GM12878 (cell line): ENCODE measurements around the gene MGAT5. TPM values are rescaled to one million over a fixed set of nuclear protein-coding genes. Genes with fewer than 3 reads are reported as not detected.
A peak's percentile ranks its signal among the peaks of the same experiment; 100 is the strongest.

Experiments used
- ATF7 ChIP-seq: fragments of 450-650 bp; IDR thresholded peaks from 2 replicates; pipeline ENCODE4 v1.6.1; 2016; ENCODE audit warnings: low read depth, mild to moderate bottlenecking
- CBFB ChIP-seq: IDR thresholded peaks from 2 replicates; pipeline ENCODE4 v1.6.1; 2016; ENCODE audit warnings: antibody characterized with exemption, low read depth
- CEBPB ChIP-seq, 2 experiments: fragments of 150-350 bp in 1 of 2; IDR thresholded peaks; 2 replicates each; pipeline ENCODE4 v1.6.1; 2012 to 2014; ENCODE audit warnings: low read depth in 2 of 2, low read length in 2 of 2, borderline replicate concordance in 1 of 2, inconsistent platforms in 1 of 2
- CREB1 ChIP-seq: IDR thresholded peaks from 2 replicates; pipeline ENCODE4 v1.6.1; 2012; ENCODE audit warnings: low read depth, mild to moderate bottlenecking, inconsistent platforms
- DPF2 ChIP-seq: fragments of 450-650 bp; IDR thresholded peaks from 2 replicates; pipeline ENCODE4 v1.6.1; 2017; ENCODE audit warnings: mild to moderate bottlenecking
- FOXM1 ChIP-seq: IDR thresholded peaks from 2 replicates; pipeline ENCODE4 v1.6.1; 2012; ENCODE audit warnings: low read depth, mild to moderate bottlenecking, inconsistent platforms, low read length, moderate library complexity
- HCFC1 ChIP-seq: fragments of 150-350 bp; IDR thresholded peaks from 2 replicates; pipeline ENCODE4 v1.6.1; 2014; ENCODE audit warnings: low read length
- HDAC2 ChIP-seq: fragments of 200-600 bp; sonication (generic); IDR thresholded peaks from 2 replicates; pipeline ENCODE4 v1.6.1; 2017
- HDGF ChIP-seq: fragments of 450-650 bp; IDR thresholded peaks from 2 replicates; pipeline ENCODE4 v1.6.1; 2016; ENCODE audit warnings: antibody characterized with exemption
- IKZF1 ChIP-seq: fragments of 450-650 bp; conservative IDR thresholded peaks from 2 replicates; pipeline ENCODE4 v1.6.1; 2017; ENCODE audit warnings: antibody characterized with exemption, mild to moderate bottlenecking
- IRF4 ChIP-seq: IDR thresholded peaks from 2 replicates; pipeline ENCODE4 v1.6.1; 2011; ENCODE audit warnings: low read depth, low read length
- MEF2B ChIP-seq: fragments of 450-650 bp; IDR thresholded peaks from 2 replicates; pipeline ENCODE4 v1.6.1; 2018; ENCODE audit warnings: mild to moderate bottlenecking, moderate library complexity; ENCODE audit not compliant: partially characterized antibody, poor library complexity, severe bottlenecking
- NFYB ChIP-seq: IDR thresholded peaks from 2 replicates; pipeline ENCODE4 v1.6.1; 2011; ENCODE audit warnings: low read depth, mild to moderate bottlenecking, low read length, improper control_type of control experiment, moderate library complexity; ENCODE audit not compliant: insufficient read depth
- PAX5 ChIP-seq: IDR thresholded peaks from 2 replicates; pipeline ENCODE4 v1.6.1; 2011; ENCODE audit warnings: low read depth, low read length, borderline replicate concordance
- RBBP5 ChIP-seq: fragments of 200-600 bp; sonication (generic); conservative IDR thresholded peaks from 2 replicates; pipeline ENCODE4 v1.6.1; 2016
- RUNX3 ChIP-seq: IDR thresholded peaks from 2 replicates; pipeline ENCODE4 v1.6.1; 2012; ENCODE audit warnings: low read length, inconsistent platforms
- ZSCAN29 ChIP-seq: fragments of 450-650 bp; IDR thresholded peaks from 2 replicates; pipeline ENCODE4 v1.6.1; 2017; ENCODE audit warnings: mild to moderate bottlenecking, moderate library complexity
- polyA plus RNA-seq, 11 experiments: library from polyadenylated mRNA; depleted of rRNA in 4 of 11; unstranded in 6 of 11; stranded (reverse) in 5 of 11; fragments of >200 nt; fragmentation: Nextera tagmentation in 4 of 11; fragmentation: Illumina TruSeq in 1 of 11; extraction: Ambion mirVana in 4 of 11; extraction: Trizol in 1 of 11; gene quantifications; 1 replicate in 1 of 11; 2 replicates in 10 of 11; pipeline versions ENCODE4 v1.2.1 to v1.2.3, GENCODE V29; 2011 to 2016; ENCODE audit warnings: inconsistent platforms in 2 of 11, missing spikeins in 2 of 11, low read depth in 1 of 11
- total RNA-seq, 4 experiments: library from RNA; depleted of rRNA in 3 of 4; stranded (reverse); fragments of >200 nt in 3 of 4; fragmentation: Illumina TruSeq in 1 of 4; extraction: Trizol in 1 of 4; gene quantifications; 2 replicates each; pipeline versions ENCODE4 v1.2.1 to v1.2.3, GENCODE V29; 2013 to 2021
- TF ChIP-seq, protein P1 (sequence below): IDR thresholded peaks from 2 replicates; pipeline ENCODE4 v1.6.1; 2012; ENCODE audit warnings: low read depth, low read length, improper control_type of control experiment
- TF ChIP-seq, protein P2 (sequence below): IDR thresholded peaks from 2 replicates; pipeline ENCODE4 v1.6.1; 2011; ENCODE audit warnings: low read depth, mild to moderate bottlenecking, low read length, moderate library complexity, borderline replicate concordance; ENCODE audit errors: extremely low read depth
- TF ChIP-seq, protein P3 (sequence below): IDR thresholded peaks from 2 replicates; pipeline ENCODE4 v1.6.1; 2012; ENCODE audit warnings: improper control_type of control experiment, low read depth, low read length; ENCODE audit not compliant: insufficient replicate concordance
- TF ChIP-seq, protein P4 (sequence below): IDR thresholded peaks from 2 replicates; pipeline ENCODE4 v1.6.1; 2011; ENCODE audit warnings: borderline replicate concordance, low read depth, mild to moderate bottlenecking, moderate library complexity, low read length; ENCODE audit not compliant: insufficient read depth, poor library complexity, severe bottlenecking

MGAT5 gene
- total and polyA plus RNA-seq, 10 of the 15 experiments (the other 5 are each of a cell fraction or from before 2014, with no cell fraction given): 4.9 to 104 (median 36.2) TPM

DNA sequence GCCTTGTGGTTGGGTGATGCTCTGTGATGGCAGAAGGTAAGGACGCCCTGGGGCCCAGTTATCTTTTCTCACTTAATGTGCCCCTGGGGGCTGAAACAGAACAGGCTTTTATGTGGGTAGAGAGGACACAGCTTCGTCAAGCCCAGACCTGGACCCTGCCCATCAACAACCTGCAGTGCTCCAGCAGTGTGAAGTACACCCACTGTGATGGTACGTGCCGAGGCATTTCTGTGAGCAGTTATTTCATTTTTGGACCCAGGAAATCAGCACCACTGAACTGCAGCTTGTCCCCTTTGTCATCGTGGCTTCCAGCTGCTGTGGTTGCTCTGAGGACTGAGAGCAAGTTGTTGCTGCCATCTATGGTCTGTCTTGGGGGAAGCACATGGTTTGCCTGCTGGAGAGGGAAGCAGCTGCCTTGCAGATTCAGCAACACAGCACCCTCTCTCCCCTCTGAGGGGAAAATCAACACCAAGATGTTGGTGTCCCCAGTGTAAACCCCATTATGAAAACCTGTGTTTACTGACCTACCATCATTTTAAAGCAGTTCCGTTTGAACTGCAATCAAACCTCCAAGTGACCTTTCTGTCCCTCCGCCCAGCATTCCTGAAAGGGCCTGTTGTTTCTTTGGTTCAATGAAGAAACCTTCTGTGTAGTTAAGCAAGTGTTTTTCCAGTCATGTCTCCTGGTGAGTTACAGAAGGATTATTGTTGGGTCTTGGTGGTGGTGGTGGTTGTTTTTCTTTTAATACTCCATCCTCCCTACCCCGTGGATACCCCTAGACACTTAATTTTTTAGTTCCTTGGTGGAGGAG lies 158.2 kb downstream of the MGAT5 start (continued):
- TF ChIP-seq, protein P1, sequence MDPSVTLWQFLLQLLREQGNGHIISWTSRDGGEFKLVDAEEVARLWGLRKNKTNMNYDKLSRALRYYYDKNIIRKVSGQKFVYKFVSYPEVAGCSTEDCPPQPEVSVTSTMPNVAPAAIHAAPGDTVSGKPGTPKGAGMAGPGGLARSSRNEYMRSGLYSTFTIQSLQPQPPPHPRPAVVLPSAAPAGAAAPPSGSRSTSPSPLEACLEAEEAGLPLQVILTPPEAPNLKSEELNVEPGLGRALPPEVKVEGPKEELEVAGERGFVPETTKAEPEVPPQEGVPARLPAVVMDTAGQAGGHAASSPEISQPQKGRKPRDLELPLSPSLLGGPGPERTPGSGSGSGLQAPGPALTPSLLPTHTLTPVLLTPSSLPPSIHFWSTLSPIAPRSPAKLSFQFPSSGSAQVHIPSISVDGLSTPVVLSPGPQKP: no peak
- peak; percentile 96 for TF ChIP-seq RUNX3
- TF ChIP-seq, protein P2, sequence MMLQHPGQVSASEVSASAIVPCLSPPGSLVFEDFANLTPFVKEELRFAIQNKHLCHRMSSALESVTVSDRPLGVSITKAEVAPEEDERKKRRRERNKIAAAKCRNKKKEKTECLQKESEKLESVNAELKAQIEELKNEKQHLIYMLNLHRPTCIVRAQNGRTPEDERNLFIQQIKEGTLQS: no peak
- TF ChIP-seq CREB1: peak; percentile 50; the same call in 1 of the 2 replicates
- 0 out of 2 replicates have a peak, but pooled peaks have one; percentile 39 for TF ChIP-seq PAX5
- TF ChIP-seq HDAC2: no peak
- TF ChIP-seq HDGF: no peak
- peak; percentile 68 for TF ChIP-seq ATF7
- peak; percentile 80 for TF ChIP-seq IRF4
- no peak for TF ChIP-seq ZSCAN29
- TF ChIP-seq, protein P3, sequence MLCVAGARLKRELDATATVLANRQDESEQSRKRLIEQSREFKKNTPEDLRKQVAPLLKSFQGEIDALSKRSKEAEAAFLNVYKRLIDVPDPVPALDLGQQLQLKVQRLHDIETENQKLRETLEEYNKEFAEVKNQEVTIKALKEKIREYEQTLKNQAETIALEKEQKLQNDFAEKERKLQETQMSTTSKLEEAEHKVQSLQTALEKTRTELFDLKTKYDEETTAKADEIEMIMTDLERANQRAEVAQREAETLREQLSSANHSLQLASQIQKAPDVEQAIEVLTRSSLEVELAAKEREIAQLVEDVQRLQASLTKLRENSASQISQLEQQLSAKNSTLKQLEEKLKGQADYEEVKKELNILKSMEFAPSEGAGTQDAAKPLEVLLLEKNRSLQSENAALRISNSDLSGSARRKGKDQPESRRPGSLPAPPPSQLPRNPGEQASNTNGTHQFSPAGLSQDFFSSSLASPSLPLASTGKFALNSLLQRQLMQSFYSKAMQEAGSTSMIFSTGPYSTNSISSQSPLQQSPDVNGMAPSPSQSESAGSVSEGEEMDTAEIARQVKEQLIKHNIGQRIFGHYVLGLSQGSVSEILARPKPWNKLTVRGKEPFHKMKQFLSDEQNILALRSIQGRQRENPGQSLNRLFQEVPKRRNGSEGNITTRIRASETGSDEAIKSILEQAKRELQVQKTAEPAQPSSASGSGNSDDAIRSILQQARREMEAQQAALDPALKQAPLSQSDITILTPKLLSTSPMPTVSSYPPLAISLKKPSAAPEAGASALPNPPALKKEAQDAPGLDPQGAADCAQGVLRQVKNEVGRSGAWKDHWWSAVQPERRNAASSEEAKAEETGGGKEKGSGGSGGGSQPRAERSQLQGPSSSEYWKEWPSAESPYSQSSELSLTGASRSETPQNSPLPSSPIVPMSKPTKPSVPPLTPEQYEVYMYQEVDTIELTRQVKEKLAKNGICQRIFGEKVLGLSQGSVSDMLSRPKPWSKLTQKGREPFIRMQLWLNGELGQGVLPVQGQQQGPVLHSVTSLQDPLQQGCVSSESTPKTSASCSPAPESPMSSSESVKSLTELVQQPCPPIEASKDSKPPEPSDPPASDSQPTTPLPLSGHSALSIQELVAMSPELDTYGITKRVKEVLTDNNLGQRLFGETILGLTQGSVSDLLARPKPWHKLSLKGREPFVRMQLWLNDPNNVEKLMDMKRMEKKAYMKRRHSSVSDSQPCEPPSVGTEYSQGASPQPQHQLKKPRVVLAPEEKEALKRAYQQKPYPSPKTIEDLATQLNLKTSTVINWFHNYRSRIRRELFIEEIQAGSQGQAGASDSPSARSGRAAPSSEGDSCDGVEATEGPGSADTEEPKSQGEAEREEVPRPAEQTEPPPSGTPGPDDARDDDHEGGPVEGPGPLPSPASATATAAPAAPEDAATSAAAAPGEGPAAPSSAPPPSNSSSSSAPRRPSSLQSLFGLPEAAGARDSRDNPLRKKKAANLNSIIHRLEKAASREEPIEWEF: no peak
- peak; percentile 73 for TF ChIP-seq FOXM1
- peak; percentile 80 for TF ChIP-seq MEF2B
- TF ChIP-seq, protein P4, sequence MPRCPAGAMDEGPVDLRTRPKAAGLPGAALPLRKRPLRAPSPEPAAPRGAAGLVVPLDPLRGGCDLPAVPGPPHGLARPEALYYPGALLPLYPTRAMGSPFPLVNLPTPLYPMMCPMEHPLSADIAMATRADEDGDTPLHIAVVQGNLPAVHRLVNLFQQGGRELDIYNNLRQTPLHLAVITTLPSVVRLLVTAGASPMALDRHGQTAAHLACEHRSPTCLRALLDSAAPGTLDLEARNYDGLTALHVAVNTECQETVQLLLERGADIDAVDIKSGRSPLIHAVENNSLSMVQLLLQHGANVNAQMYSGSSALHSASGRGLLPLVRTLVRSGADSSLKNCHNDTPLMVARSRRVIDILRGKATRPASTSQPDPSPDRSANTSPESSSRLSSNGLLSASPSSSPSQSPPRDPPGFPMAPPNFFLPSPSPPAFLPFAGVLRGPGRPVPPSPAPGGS: no peak
- peak; percentile 92 for TF ChIP-seq CBFB
- no peak for TF ChIP-seq RBBP5
- peak; percentile 29; the same call in 1 of the 2 replicates for TF ChIP-seq IKZF1
- TF ChIP-seq DPF2: no peak
- TF ChIP-seq NFYB: no peak
- TF ChIP-seq HCFC1: no peak
- TF ChIP-seq CEBPB (IDR thresholded peaks at IDR 0.05; ENCODE audit: borderline replicate concordance in 1 of 2, low read depth in 2 of 2, low read length in 2 of 2): no peak
